ENCODE measurements around the gene ARHGAP9. TPM values are rescaled to one million over a fixed set of nuclear protein-coding genes. Genes with fewer than 3 reads are reported as not detected.
A peak's percentile ranks its signal among the peaks of the same experiment; 100 is the strongest.

The ARHGAP9 gene
- total and polyA plus RNA-seq, 2 of the 8 experiments (the other 6 are each of a cell fraction or from before 2014, with no cell fraction given): 3.2 to 6.0 TPM

DNA sequence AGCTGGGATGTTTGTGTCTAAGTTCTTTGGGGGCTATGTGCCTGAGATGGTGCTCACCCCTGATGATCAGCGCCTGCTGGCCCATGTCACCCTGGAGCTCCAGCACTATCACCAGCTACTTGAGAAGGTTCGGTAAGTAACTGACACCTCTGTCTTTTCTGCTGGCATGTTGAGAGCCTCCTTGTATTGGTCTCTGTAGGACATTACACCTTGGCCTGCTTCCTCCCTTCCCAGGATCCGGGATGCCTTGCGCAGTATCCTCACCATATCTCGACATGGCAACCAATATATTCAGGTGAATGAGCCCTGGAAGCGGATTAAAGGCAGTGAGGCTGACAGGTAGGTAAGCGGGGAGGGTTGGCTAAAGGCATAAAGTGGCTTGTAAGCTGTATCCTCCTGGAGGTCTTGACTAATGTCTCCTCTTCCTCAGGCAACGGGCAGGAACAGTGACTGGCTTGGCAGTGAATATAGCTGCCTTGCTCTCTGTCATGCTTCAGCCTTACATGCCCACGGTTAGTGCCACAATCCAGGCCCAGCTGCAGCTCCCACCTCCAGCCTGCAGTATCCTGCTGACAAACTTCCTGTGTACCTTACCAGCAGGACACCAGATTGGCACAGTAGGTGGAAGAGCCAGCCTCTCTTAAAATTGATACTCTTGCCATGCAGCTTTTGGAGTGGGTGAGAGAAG is 35.2 kb upstream of the ARHGAP9 start:
- H3K79me2 ChIP-seq (ENCODE audit: control insufficient read depth in 1 of 2, insufficient read depth in 2 of 2, low read length in 2 of 2): peaks cover 0 to 20% of the 10 kb centered on the region in 2 experiments; a peak in 2 of 4 replicates
- H3K9ac ChIP-seq (replicated peaks in 1 of 4; ENCODE audit: extremely low read depth in 1 of 4, low read depth in 3 of 4, low read length in 3 of 4): no peak overlapping the region
- H2BK15ac ChIP-seq (ENCODE audit: low read length): no peak overlapping the region
- no peak overlapping the region for H3K4me2 ChIP-seq (ENCODE audit: insufficient read depth in 1 of 2, low read depth in 2 of 2, low read length in 2 of 2)
- H3K56ac ChIP-seq (replicated peaks; ENCODE audit: insufficient read length, low read depth, low read length): no peak overlapping the region
- H3K4me3 ChIP-seq (ENCODE audit: extremely low read depth in 1 of 4, insufficient read depth in 2 of 4, low read depth in 3 of 4, low read length in 4 of 4): no peak overlapping the region
- no peak overlapping the region for H4K5ac ChIP-seq (ENCODE audit: insufficient read length, low read depth, low read length)
- no peak overlapping the region for H2BK20ac ChIP-seq (ENCODE audit: low read length)
- TF ChIP-seq RFX5 (IDR thresholded peaks at IDR 0.05; ENCODE audit: borderline replicate concordance, low read depth, low read length) (no peak), RBBP5 (IDR thresholded peaks at IDR 0.05; ENCODE audit: borderline replicate concordance, low read depth, low read length) (no peak), BCL11A (IDR thresholded peaks at IDR 0.05; ENCODE audit: low read depth in 2 of 2, low read length in 2 of 2) (no peak), CTBP2 (IDR thresholded peaks at IDR 0.05; ENCODE audit: borderline replicate concordance, insufficient read depth, insufficient read length, low read length) (no peak), HDAC2 (IDR thresholded peaks at IDR 0.05; ENCODE audit: borderline replicate concordance in 1 of 2, low read depth in 2 of 2, low read length in 2 of 2) (no peak), POLR2AphosphoS5 (IDR thresholded peaks at IDR 0.05; ENCODE audit: low read depth, low read length) (peak; percentile 23; the same call in 1 of the 2 replicates), YY1 (IDR thresholded peaks at IDR 0.05; ENCODE audit: low read depth, low read length) (no peak)
- H4K91ac ChIP-seq (replicated peaks; ENCODE audit: insufficient read length, low read length): no peak overlapping the region
- H3K23me2 ChIP-seq (ENCODE audit: low read depth, low read length): peaks cover 7% of the 10 kb centered on the region
- POLR2A ChIA-PET (ENCODE audit: partially characterized antibody): interaction anchor here (0.9 to 3.8 kb wide), 7 partner anchors 9 to 288 kb away, joined by 3 to 25 read pairs (median 3); partner anchors contain the start of gene MBD6
- no peak overlapping the region for H3K4ac ChIP-seq (replicated peaks; ENCODE audit: insufficient read length, low read depth, low read length)
- H2AFZ ChIP-seq (ENCODE audit: low read length): no peak overlapping the region
- H3K36me3 ChIP-seq (ENCODE audit: control insufficient read depth in 2 of 4, insufficient read depth in 4 of 4, low read length in 3 of 4): peaks cover 52 to 88% (median 69%) of the 10 kb centered on the region in 4 experiments
- no peak overlapping the region for H3K27ac ChIP-seq (ENCODE audit: low read depth, low read length)
- no peak overlapping the region for H2BK5ac ChIP-seq (ENCODE audit: low read depth, low read length)
- CTCF ChIA-PET (ENCODE audit: partially characterized antibody): interaction anchor here (0.6 to 1.2 kb wide), 7 partner anchors 9 to 1168 kb away, joined by 3 to 6 read pairs (median 4); partner anchors contain the start of gene MARS1
- no peak overlapping the region for H3K23ac ChIP-seq (ENCODE audit: insufficient read length)
- WGBS, 2 experiments (ENCODE audit: extremely low coverage in 1 of 2, insufficient coverage in 1 of 2, insufficient read length in 1 of 2, insufficient replicate concordance in 2 of 2, low coverage in 1 of 2, low lambda C conversion rate in 2 of 2, missing lambda C conversion rate in 1 of 2): 81% methylated on average over 9 of the region's 9 CpGs; no CpG with 5 or more reads in 1 of the 2 experiments
- H3K18ac ChIP-seq (ENCODE audit: extremely low read depth, low read length): no peak overlapping the region
- no peak overlapping the region for H2AK5ac ChIP-seq (ENCODE audit: low read depth, low read length)
- H3K14ac ChIP-seq (ENCODE audit: insufficient read length): no peak overlapping the region
- H2BK120ac ChIP-seq (replicated peaks; ENCODE audit: low read depth, low read length): no peak overlapping the region
- peaks cover 0 to 6% (median 4%) of the 10 kb centered on the region in 4 experiments; a peak in 3 of 7 replicates for H3K4me1 ChIP-seq (replicated peaks in 1 of 4; ENCODE audit: control insufficient read depth in 3 of 4, insufficient read depth in 4 of 4, low read length in 3 of 4)
- H3K79me1 ChIP-seq (ENCODE audit: low read depth, low read length): no peaks in the 10 kb centered on the region
- no peaks in the 10 kb centered on the region for H3K9me3 ChIP-seq (ENCODE audit: insufficient read depth in 2 of 2, low read depth in 1 of 2, low read length in 1 of 2)
- H3K27me3 ChIP-seq (replicated peaks in 1 of 4; ENCODE audit: control insufficient read depth in 3 of 4, extremely low read depth in 1 of 4, insufficient read depth in 3 of 4, low read length in 3 of 4): no peaks in the 10 kb centered on the region
- DNase-seq (ENCODE audit: low read depth in 1 of 2, low spot score in 2 of 2) (no peak), FAIRE-seq (no peak)
- H4K20me1 ChIP-seq (replicated peaks in 1 of 2; ENCODE audit: control insufficient read depth in 1 of 2, insufficient read depth in 2 of 2, low read length in 2 of 2): peaks cover 7 to 18% of the 10 kb centered on the region in 2 experiments
- H4K8ac ChIP-seq (ENCODE audit: extremely low read depth, insufficient read depth, low read length): no peak overlapping the region
- H2BK12ac ChIP-seq (ENCODE audit: low read depth, low read length): no peak overlapping the region

Measured in H1 (cell line).